Glutamatergic neuron (in vitro differentiated cells): ENCODE results near the gene UBR1. TPM values are rescaled to one million over a fixed set of nuclear protein-coding genes. Genes with fewer than 3 reads are reported as not detected.
"Not testable (repeated sequence)": the region's sequence is repeated elsewhere in the genome, so short reads cannot be mapped to it uniquely, and the experiment has no call there.

Source experiments
- DNase-seq: peaks from one replicate; pipeline ENCODE4 v3.0.0; 2022
- H3K27ac Mint-ChIP-seq: one replicate; pipeline ENCODE4 v1.8.0; 2020; ENCODE audit warnings: mild to moderate bottlenecking, mixed read lengths, inconsistent platforms; ENCODE audit not compliant: unreplicated experiment
- H3K27me3 Mint-ChIP-seq: one replicate; pipeline ENCODE4 v1.8.0; 2020; ENCODE audit warnings: mild to moderate bottlenecking, moderate library complexity, mixed read lengths, inconsistent platforms; ENCODE audit not compliant: unreplicated experiment
- H3K36me3 Mint-ChIP-seq: one replicate; pipeline ENCODE4 v1.8.0; 2020; ENCODE audit warnings: mild to moderate bottlenecking, mixed read lengths, inconsistent platforms; ENCODE audit not compliant: unreplicated experiment
- H3K4me1 Mint-ChIP-seq: one replicate; pipeline ENCODE4 v1.8.0; 2020; ENCODE audit warnings: mild to moderate bottlenecking, low read depth, mixed read lengths, inconsistent platforms; ENCODE audit not compliant: unreplicated experiment
- H3K4me3 Mint-ChIP-seq: one replicate; pipeline ENCODE4 v1.8.0; 2020; ENCODE audit warnings: mild to moderate bottlenecking, mixed read lengths, inconsistent platforms; ENCODE audit not compliant: unreplicated experiment
- H3K9me3 Mint-ChIP-seq: one replicate; pipeline ENCODE4 v1.8.0; 2020; ENCODE audit warnings: mild to moderate bottlenecking, moderate library complexity, mixed read lengths, inconsistent platforms; ENCODE audit not compliant: unreplicated experiment
- total RNA-seq: library from RNA; stranded (reverse); fragmentation: NEBNext Ultra II Directional; extraction: Animal tissue kit (Norgen Biotek cat#: 25700); gene quantifications from one replicate; pipeline ENCODE4 v1.2.1, GENCODE V29; 2021; ENCODE audit not compliant: unreplicated experiment
- TF ChIP-seq, protein P1 (sequence below): fragments of 200-600 bp; sonication (generic); IDR thresholded peaks from one replicate; pipeline ENCODE4 v1.5.0; 2021; ENCODE audit not compliant: partially characterized antibody, unreplicated experiment

Gene UBR1
- total RNA-seq, 1 donor from 2014 or later = 39.9 TPM

DNA sequence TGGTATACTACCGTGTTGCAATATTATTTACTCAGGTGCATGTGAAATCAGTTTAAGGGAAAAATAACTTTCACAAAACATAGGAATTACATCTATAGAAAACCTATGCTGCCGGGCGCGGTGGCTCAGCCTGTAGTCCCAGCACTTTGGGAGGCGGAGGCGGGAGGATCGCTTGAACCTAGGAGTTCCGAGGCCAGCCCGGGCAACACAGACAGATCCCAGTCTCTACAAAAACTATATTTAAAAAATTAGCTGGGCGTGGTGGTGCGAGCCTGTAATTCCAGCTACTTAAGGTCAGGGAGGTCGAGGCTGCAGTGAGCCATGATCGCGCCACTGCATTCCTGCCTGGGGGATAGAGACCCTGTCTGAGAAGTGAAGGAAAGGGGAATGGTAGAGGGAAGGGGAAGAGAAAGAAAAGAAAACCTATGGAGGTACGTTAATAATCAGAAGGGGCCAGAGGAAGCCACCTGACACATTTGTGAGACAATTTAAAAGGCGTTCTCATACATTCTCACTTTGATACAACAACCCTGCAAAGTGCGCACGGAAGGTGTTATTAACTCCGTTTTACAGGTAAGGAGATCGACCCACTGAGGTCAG lies 27.1 kb upstream of the UBR1 start:
- no peak for DNase-seq
- Mint-ChIP-seq H3K27ac (peak overlapping the region; percentile 88), H3K4me1 (peaks cover 3% of the 10 kb centered on the region), H3K36me3 (no peaks in the 10 kb centered on the region), H3K27me3 (peaks cover 6% of the 10 kb centered on the region), H3K9me3 (peaks cover 1% of the 10 kb centered on the region), H3K4me3 (peak overlapping the region; percentile 90)
- TF ChIP-seq, protein P1, sequence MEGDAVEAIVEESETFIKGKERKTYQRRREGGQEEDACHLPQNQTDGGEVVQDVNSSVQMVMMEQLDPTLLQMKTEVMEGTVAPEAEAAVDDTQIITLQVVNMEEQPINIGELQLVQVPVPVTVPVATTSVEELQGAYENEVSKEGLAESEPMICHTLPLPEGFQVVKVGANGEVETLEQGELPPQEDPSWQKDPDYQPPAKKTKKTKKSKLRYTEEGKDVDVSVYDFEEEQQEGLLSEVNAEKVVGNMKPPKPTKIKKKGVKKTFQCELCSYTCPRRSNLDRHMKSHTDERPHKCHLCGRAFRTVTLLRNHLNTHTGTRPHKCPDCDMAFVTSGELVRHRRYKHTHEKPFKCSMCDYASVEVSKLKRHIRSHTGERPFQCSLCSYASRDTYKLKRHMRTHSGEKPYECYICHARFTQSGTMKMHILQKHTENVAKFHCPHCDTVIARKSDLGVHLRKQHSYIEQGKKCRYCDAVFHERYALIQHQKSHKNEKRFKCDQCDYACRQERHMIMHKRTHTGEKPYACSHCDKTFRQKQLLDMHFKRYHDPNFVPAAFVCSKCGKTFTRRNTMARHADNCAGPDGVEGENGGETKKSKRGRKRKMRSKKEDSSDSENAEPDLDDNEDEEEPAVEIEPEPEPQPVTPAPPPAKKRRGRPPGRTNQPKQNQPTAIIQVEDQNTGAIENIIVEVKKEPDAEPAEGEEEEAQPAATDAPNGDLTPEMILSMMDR = no peak

DNA sequence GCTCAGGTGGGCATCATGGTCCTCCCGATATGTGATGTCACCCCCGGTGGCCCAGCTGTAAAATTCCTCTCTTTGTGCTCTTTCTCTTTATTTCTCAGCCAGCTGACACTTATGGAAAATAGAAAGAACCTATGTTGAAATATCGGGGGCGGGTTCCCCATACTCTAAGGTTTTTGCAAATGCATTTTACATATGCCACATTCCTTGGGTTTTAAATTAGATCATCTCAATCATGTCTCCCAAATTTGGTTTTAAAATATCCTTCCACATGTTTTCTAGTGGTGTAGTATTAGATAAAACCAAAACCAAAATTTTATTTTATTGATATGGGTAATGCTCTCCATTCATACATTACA lies 23.1 kb upstream of the UBR1 start:
- TF ChIP-seq, protein P1 = no peak
- peaks cover 2% of the 10 kb centered on the region for H3K27me3 Mint-ChIP-seq
- peaks cover 1% of the 10 kb centered on the region for H3K9me3 Mint-ChIP-seq
- DNase-seq = no peak
- H3K4me1 Mint-ChIP-seq = peaks cover 3% of the 10 kb centered on the region
- no peak overlapping the region for H3K4me3 Mint-ChIP-seq
- H3K27ac Mint-ChIP-seq = no peak overlapping the region
- H3K36me3 Mint-ChIP-seq = no peaks in the 10 kb centered on the region

DNA sequence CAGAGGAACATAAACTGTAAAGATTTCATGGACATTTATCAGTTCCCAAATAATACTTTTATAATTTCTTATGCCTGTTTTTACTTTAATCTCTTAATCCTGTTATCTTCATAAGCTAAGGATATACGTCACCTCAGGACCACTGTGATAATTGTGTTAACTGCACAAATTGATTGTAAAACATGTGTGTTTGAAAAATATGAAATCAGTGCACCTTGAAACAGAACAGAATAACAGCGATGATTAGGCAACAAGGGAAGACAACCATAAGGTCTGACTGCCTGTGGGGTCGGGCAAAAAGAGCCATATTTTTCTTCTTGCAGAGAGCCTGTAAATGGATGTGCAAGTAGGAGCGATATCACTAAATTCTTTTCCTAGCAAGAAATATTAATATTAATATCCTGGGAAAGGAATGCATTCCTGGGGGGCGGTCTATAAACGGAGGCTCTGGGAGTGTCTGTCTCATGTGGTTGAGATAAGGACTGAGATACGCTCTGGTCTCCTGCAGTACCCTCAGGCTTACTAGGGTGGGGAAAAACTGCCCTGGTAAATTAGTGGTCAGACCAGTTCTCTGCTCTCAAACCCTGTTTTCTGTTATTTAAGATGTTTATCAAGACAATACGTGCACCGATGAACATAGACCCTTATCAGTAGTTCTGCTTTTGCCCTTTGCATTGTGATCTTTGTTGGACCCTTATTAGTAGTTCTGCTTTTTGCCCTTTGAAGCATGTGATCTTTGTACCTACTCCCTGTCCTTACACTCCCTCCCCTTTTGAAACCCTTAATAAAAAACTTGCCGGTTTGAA lies 22.5 kb upstream of the UBR1 start:
- H3K4me1 Mint-ChIP-seq, DNase-seq, H3K27ac Mint-ChIP-seq, H3K9me3 Mint-ChIP-seq, H3K36me3 Mint-ChIP-seq, H3K4me3 Mint-ChIP-seq, H3K27me3 Mint-ChIP-seq: not testable (repeated sequence)

DNA sequence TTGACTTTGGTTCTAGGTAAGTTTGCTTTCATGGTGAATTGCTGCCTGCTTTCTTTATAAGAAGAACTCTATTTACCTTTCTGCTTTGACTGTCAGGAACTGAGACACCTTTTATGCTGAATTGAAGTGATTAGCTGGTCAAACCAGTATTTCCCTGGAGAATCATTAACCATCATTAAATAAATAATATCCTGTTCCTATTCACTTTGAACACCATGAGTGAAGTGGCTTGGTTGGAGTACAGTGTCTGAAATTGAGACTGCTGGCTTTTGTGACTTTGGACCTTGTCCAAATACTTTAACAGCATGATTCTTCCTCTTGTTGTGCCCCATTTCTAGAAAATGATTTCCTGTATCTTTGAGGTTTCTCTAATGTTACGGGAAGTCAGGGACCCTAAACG lies 21.9 kb upstream of the UBR1 start:
- peaks cover 2% of the 10 kb centered on the region for H3K27me3 Mint-ChIP-seq
- no peaks in the 10 kb centered on the region for H3K36me3 Mint-ChIP-seq
- no peak for DNase-seq
- no peak overlapping the region for H3K4me3 Mint-ChIP-seq
- H3K4me1 Mint-ChIP-seq = peaks cover 3% of the 10 kb centered on the region
- no peak overlapping the region for H3K27ac Mint-ChIP-seq
- TF ChIP-seq, protein P1 = no peak
- H3K9me3 Mint-ChIP-seq = no peaks in the 10 kb centered on the region

DNA sequence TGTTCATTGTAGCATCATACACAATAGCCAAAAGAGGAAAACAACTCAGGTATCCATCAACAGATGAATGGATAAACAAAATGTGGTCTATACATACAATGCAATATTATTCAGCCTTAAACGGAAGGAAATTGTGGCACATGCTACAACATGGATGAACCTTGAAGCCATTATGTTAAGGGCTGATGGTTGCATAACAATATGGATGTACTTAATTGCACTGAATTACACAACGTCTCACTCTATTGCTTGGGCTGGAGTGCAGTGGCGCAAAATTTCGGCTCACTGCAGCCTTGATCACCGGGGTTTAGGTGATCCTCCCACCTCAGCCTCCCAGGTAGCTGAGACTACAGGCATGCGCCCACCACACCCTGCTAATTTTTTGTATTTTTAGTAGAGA lies 20.5 kb upstream of the UBR1 start:
- no peak overlapping the region for H3K27ac Mint-ChIP-seq
- no peak for DNase-seq
- TF ChIP-seq, protein P1 = no peak
- no peaks in the 10 kb centered on the region for H3K9me3 Mint-ChIP-seq
- H3K36me3 Mint-ChIP-seq = no peaks in the 10 kb centered on the region
- no peaks in the 10 kb centered on the region for H3K4me1 Mint-ChIP-seq
- peaks cover 2% of the 10 kb centered on the region for H3K27me3 Mint-ChIP-seq
- H3K4me3 Mint-ChIP-seq = no peak overlapping the region
